ENCODE data around the gene MIER3. TPM values are rescaled to one million over a fixed set of nuclear protein-coding genes. Genes with fewer than 3 reads are reported as not detected.
"Not testable (repeated sequence)": the region's sequence is repeated elsewhere in the genome, so short reads cannot be mapped to it uniquely, and the experiment has no call there.

MIER3 gene, protein sequence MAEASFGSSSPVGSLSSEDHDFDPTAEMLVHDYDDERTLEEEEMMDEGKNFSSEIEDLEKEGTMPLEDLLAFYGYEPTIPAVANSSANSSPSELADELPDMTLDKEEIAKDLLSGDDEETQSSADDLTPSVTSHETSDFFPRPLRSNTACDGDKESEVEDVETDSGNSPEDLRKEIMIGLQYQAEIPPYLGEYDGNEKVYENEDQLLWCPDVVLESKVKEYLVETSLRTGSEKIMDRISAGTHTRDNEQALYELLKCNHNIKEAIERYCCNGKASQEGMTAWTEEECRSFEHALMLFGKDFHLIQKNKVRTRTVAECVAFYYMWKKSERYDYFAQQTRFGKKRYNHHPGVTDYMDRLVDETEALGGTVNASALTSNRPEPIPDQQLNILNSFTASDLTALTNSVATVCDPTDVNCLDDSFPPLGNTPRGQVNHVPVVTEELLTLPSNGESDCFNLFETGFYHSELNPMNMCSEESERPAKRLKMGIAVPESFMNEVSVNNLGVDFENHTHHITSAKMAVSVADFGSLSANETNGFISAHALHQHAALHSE
- 10 to 100 TPM; 10.3 to 18.9 TPM for total RNA-seq

DNA sequence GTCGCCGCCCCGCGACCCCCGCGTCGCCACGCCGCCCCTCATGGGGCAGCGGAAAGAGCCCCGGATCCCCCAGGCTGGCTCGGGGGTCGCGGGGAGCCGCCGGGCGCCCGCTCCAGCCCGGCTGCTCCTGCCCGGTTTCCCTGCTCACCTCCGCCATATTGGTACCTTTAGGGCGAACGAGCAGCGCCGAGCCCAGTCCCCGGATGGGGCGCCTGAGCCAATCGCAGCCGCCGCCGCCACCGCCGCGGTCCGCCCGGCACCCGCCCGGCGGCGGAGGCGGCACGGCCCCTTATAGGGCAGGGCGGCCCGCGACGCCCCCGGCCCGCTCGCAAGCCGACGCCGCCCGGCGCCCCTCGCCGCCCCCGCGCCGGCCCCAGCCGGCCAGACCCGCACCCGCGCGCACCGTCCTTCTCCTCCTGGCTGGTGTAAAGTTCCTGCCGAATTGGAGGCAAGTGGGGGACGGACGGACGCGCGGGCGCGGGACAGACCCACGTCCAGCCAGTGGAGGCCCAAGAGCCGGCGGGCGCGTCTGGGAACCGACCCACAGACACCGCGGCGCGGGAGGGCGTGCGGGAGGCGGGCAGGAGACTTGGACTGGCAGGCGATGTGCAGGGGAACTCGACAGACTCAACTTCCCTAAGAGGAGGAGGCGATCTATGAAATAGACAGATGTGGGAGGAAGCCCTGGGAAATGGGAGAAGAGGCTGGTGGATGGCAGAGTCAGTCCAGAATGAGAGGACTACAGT is at the start of gene MIER3:
Gene MIER3 (minus strand): TSS at position 178 of the 746 bp plus-strand sequence. CDS start 21 bp downstream, at position 157.
- Mint-ChIP-seq H3K27ac (peak within 1 kb of the TSS; percentile 87), H3K4me1 (peaks cover 5% of the 10 kb centered on the region), H3K36me3 (ENCODE audit: low read depth) (peaks cover 31% of the 10 kb centered on the region), H3K4me3 (peak within 1 kb of the TSS; percentile 88), H3K9me3 (no peaks in the 10 kb centered on the region), H3K27me3 (peaks cover 19% of the 10 kb centered on the region)
- peak; percentile 99 for ATAC-seq (replicated peaks)

DNA sequence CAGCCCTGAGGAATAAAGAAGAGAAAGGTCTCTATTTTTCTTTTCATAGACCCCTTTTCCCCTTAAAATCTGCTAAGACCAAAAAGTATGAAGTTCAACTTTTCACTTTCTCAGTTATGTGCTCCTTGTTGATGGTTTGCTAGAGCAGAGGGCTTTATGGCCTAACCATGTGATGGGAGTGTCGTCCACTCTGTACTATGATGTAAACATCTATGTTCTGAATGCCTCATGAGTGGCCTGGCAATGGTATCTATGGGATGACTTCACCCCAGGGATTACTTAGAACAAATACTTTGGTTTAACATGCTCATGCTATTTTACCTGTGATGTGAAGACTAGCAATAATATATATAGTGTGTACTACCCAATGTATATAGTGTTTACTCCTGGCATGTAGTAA is 43.7 kb upstream of the MIER3 start:
- Mint-ChIP-seq H3K4me1 (no peaks in the 10 kb centered on the region), H3K4me3 (no peak overlapping the region), H3K27ac (no peak overlapping the region), H3K27me3 (peaks cover 3% of the 10 kb centered on the region), H3K36me3 (ENCODE audit: low read depth) (no peaks in the 10 kb centered on the region), H3K9me3 (no peaks in the 10 kb centered on the region)
- no peak for ATAC-seq (replicated peaks)

DNA sequence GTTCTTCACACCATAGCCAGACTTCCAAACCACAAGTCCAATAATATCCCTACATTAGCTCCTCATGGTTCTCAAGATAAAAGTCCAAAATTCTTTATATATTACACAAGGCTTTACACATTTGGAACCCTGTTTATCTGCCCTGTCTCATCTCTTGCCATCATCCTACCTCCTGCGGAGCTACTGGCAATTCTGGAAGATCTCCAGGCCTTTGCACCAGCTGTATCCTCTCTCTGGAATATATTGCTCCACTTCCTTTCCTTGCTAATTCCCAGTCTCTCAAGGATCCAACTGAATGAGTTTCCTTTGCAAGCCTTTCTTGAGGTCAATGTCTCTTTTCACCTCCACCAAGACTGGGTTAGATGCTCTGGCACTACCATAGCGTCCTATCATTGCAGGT is 41.3 kb upstream of the MIER3 start:
- H3K27ac Mint-ChIP-seq, result no peak overlapping the region
- H3K9me3 Mint-ChIP-seq, result no peaks in the 10 kb centered on the region
- no peaks in the 10 kb centered on the region for H3K4me1 Mint-ChIP-seq
- no peak overlapping the region for H3K4me3 Mint-ChIP-seq
- ATAC-seq (replicated peaks), result no peak
- no peaks in the 10 kb centered on the region for H3K36me3 Mint-ChIP-seq (ENCODE audit: low read depth)
- no peaks in the 10 kb centered on the region for H3K27me3 Mint-ChIP-seq

DNA sequence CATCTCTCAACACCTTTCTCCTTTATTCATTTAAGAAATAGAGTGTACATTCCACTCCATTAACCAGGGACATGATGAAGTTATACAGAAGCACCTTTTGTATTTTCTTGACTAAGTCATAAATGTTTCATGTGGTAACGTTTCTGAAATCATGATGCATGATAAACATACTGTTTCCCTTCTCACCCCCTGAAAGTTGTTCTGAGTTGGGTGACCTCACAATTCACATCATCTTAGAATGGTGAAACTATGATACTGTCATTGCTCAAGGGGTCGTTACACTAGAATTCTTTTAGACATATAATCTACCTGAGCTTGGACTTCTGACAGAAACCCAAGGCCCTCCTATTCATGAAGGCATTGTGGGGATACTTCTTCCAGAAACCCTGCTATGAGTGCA is 37.8 kb upstream of the MIER3 start:
- H3K36me3 Mint-ChIP-seq (ENCODE audit: low read depth), result no peaks in the 10 kb centered on the region
- no peak overlapping the region for H3K4me3 Mint-ChIP-seq
- H3K27ac Mint-ChIP-seq, result no peak overlapping the region
- no peaks in the 10 kb centered on the region for H3K9me3 Mint-ChIP-seq
- no peaks in the 10 kb centered on the region for H3K4me1 Mint-ChIP-seq
- H3K27me3 Mint-ChIP-seq, result no peaks in the 10 kb centered on the region
- ATAC-seq (replicated peaks), result peak; percentile 74

DNA sequence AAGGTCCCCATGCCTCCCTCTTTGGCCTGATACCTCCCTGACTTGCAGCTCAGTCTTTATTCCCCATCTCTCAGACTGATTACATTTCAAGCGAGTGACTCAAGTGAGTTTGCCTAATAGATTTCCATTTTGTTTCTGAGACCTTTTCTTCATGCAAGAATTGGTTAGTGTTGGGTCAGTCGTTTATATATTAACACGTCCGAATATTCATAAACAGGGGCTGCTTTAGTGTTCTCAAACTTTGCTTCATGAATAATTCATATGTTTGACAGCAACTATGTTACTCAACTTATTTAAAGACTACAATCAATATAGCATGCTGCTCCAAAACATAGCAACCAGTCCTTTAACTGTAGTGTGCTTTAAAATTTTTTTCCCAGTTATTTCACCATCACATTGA is 36.6 kb upstream of the MIER3 start:
- H3K4me3 Mint-ChIP-seq, result no peak overlapping the region
- peaks cover 4% of the 10 kb centered on the region for H3K4me1 Mint-ChIP-seq
- H3K27me3 Mint-ChIP-seq, result no peaks in the 10 kb centered on the region

DNA sequence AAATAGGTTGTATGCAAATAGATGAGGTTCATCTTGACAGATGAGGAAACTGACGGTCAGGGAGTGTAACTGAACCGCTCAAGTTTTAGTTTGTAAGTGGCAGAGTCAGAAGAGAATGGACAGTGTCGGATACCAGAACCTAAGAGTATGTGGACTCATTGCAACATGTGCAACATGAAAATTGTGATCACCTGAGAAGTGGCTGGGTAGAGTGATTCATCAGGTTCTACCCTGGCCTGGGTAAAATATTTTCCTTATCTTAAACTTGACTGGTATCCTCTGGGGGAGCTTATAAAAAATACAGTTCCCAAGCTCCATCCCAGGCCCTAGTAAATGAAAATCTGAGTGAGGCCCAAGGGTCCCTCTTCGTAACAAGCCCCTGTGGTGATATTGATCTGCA is 35.2 kb upstream of the MIER3 start:
- no peak overlapping the region for H3K4me3 Mint-ChIP-seq
- no peak for ATAC-seq (replicated peaks)
- H3K9me3 Mint-ChIP-seq, result no peaks in the 10 kb centered on the region
- no peaks in the 10 kb centered on the region for H3K27me3 Mint-ChIP-seq
- H3K27ac Mint-ChIP-seq, result no peak overlapping the region
- H3K36me3 Mint-ChIP-seq (ENCODE audit: low read depth), result no peaks in the 10 kb centered on the region
- H3K4me1 Mint-ChIP-seq, result peaks cover 4% of the 10 kb centered on the region

More for the DNA sequence above, 36.6 kb upstream of the MIER3 start:
- no peak for ATAC-seq (replicated peaks)
- Mint-ChIP-seq H3K9me3 (no peaks in the 10 kb centered on the region), H3K36me3 (ENCODE audit: low read depth) (no peaks in the 10 kb centered on the region), H3K27ac (no peak overlapping the region)

DNA sequence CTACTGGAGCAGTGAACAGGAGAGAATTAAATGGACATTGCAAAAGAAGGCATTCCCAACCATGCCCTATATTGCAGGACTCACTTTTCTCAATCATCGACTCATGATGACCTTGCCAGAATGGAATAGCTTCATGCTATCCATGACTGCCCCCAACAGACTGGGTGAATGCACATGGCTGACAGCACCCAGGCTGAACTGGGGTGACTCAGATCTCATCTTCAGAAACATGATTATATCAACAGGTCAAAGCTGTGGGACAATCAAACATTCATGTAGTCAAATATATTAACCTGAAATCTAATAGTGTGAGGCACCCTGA is 34.7 kb upstream of the MIER3 start:
- no peak overlapping the region for H3K27ac Mint-ChIP-seq
- no peaks in the 10 kb centered on the region for H3K27me3 Mint-ChIP-seq
- no peak for ATAC-seq (replicated peaks)
- H3K4me3 Mint-ChIP-seq, result no peak overlapping the region
- H3K9me3 Mint-ChIP-seq, result no peaks in the 10 kb centered on the region
- H3K36me3 Mint-ChIP-seq (ENCODE audit: low read depth), result no peaks in the 10 kb centered on the region
- peaks cover 4% of the 10 kb centered on the region for H3K4me1 Mint-ChIP-seq

DNA sequence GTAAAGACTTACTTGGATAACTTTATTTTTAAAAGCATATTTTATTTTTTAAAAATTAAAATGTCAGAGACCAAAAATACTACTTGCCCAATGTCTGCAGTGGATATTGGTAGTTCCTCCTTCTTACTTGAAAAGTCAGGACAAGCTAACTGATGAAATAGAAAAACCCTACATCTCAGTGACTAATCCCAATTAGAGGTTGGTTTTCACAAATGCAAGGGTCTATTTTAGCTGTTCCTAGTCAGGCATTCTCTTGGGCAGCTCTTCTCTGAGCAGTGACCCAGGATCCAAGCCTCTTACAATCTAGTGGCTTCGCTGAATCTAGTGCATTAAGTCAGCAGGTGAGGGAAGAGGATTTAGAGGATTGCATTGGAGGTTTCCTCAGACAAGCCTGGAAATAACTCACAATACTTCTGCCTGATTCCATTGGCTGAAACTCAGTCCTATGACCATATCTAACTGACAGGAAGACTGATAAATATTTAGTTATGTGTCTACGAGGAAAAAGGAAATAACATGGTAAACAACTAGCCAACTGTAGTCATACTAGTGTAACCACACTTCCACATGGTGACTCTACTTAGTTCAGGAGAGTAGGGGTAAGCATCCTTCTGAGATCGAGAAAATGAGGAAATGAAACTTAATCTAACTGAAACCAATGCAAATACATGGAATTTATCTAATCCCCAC is 34.2 kb upstream of the MIER3 start:
- no peak for ATAC-seq (replicated peaks)
- Mint-ChIP-seq H3K27me3 (no peaks in the 10 kb centered on the region), H3K9me3 (no peaks in the 10 kb centered on the region), H3K27ac (no peak overlapping the region), H3K4me1 (peaks cover 4% of the 10 kb centered on the region), H3K36me3 (ENCODE audit: low read depth) (no peaks in the 10 kb centered on the region), H3K4me3 (no peak overlapping the region)

DNA sequence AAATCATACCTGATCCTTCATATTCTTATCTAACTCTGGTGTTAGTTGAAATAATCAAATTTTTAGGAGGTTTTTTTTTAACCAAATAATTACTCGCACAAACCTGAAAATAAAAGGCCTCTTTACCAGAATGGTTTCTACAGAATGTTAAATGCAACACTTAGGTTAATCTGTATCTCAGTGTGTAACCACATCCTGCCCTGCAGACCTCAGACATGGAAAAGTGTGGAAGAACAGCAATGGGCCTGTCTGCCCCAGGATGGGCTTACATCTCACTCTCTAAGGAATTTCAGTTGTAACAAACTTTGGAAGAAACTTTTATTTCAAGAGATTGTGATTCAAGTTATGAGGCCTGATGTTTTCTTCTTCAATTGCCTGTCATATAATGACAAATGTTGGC is 32.5 kb upstream of the MIER3 start:
- H3K4me3 Mint-ChIP-seq, result no peak overlapping the region
- no peaks in the 10 kb centered on the region for H3K36me3 Mint-ChIP-seq (ENCODE audit: low read depth)
- H3K4me1 Mint-ChIP-seq, result peaks cover 4% of the 10 kb centered on the region
- ATAC-seq (replicated peaks), result no peak
- H3K9me3 Mint-ChIP-seq, result no peaks in the 10 kb centered on the region
- H3K27me3 Mint-ChIP-seq, result no peaks in the 10 kb centered on the region
- no peak overlapping the region for H3K27ac Mint-ChIP-seq

DNA sequence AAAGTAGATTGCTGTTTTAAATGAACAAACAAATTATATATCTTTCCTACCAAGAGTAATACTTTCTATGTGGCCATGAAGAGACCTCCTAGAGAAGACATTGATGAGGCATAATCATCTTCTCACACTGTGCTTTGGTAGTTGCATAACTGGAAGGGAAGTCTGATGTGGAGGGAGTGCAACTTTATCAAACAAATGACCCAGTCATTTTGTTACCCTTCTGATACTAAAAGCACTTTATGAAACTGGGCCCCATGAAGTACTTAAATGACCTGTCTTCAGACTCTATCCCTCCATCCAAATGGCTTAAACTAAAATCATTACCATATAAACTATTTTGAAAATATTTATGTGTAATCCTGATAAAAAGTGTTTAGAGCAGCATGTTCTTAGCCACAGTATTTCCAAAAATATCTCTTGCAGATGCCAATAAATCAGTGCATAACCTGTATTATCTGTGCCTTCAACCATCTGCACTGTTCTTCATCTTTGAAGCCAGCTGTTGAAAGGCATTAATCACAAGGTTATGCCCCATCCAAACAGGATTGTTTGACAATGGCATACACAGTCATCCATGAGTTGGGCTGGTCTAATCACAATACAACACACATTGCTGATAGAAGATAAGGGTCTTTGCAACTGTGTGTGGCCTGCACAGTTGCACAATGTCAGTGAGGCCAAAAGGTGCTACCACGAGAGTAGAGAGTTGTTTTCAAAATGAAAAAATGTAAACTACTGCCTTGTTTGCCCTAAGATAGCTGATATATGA is 31.9 kb upstream of the MIER3 start:
- no peaks in the 10 kb centered on the region for H3K27me3 Mint-ChIP-seq
- ATAC-seq (replicated peaks), result peak; percentile 66
- no peak overlapping the region for H3K4me3 Mint-ChIP-seq
- no peak overlapping the region for H3K27ac Mint-ChIP-seq
- H3K4me1 Mint-ChIP-seq, result peaks cover 4% of the 10 kb centered on the region
- no peaks in the 10 kb centered on the region for H3K9me3 Mint-ChIP-seq
- H3K36me3 Mint-ChIP-seq (ENCODE audit: low read depth), result no peaks in the 10 kb centered on the region

DNA sequence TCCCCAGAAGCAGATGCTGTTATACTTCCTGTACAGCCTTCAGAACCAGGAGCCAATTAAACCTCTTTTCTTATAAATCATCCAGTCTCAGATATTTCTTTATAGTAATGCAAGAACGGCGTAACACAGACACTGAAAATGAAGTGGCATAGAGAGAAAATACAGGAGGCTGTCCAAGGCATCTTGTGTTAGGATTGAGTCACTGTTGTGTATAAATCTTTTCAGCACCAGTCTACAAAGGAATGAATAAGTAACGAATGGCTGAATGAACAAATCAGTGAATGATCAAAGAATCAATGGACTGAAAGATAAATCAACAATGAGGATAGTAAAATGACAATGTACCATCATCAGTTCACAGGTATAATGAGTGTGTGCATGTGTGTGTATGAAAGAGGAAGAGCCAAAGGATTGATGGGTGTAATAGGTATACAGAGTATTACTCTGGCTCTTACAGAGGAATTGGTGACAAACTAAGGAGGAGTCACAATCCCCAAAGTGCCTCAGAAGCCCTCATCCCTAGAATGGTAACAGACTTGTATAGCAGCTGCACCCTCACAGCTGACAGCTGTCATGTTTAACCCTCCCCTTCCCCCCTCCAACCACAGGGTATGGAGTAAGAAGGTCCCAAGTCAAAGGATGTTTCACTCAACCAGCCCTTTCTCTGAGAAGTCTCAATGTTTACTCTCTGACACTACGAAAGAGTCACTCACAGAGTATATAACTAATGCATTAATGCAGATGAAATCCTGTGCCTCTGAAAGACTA is 29.8 kb upstream of the MIER3 start:
- Mint-ChIP-seq H3K9me3 (no peaks in the 10 kb centered on the region), H3K27ac (no peak overlapping the region), H3K27me3 (no peaks in the 10 kb centered on the region), H3K4me3 (no peak overlapping the region), H3K4me1 (peaks cover 4% of the 10 kb centered on the region), H3K36me3 (ENCODE audit: low read depth) (no peaks in the 10 kb centered on the region)
- no peak for ATAC-seq (replicated peaks)

DNA sequence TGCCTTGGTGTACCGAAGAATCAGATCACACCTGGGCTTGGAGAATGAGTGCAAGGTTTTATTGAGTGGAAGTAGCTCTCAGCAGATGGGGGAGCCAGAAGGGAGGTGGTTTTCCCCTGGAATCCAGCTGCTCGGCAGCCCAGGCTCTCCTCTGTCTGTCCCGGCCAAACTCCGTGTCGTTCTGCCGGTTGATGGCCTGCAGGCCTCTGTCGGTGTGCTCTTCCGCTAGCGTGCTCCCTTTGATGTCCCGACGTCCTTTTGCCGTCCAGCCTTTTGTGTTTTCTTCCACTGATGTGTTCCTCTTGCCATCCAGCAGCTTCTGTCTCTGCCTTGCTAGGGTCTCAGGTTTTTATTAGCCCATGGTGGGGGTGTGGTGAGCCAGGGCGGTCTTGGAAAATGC is 28.0 kb upstream of the MIER3 start:
- no peak for ATAC-seq (replicated peaks)
- Mint-ChIP-seq H3K9me3 (no peaks in the 10 kb centered on the region), H3K27me3 (peaks cover 5% of the 10 kb centered on the region), H3K27ac (no peak overlapping the region), H3K4me1 (peaks cover 4% of the 10 kb centered on the region), H3K4me3 (no peak overlapping the region), H3K36me3 (ENCODE audit: low read depth) (no peaks in the 10 kb centered on the region)

DNA sequence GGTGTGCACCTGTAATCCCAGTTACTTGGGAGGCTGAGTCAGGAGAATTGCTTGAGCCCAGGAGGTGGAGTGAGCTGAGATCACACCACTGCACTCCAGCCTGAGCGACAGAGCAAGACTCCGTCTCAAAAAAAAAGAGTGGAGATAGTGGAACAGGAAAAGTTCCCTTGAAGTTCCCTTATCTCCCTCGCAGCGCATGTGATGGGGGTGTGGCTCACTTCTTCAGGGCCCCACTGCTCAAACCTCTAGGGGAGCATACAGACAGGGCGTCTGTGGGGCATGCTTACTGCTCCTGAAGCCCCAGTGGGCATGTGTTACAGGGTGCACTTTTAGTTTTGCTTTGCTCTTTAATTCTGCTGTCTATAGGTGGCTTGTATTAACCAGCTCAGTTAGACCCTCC is 27.6 kb upstream of the MIER3 start:
- not testable (repeated sequence) for H3K4me1 Mint-ChIP-seq; H3K4me3 Mint-ChIP-seq; ATAC-seq (replicated peaks); H3K27ac Mint-ChIP-seq; H3K36me3 Mint-ChIP-seq (ENCODE audit: low read depth); H3K27me3 Mint-ChIP-seq; H3K9me3 Mint-ChIP-seq

Measured in activated T-helper 17 cell treated with anti-CD3 and anti-CD28 coated beads, Interleukin-2, amount 50 U/mL, for 72 hours (primary cell).